ENCODE data around the gene STARD3. TPM values are rescaled to one million over a fixed set of nuclear protein-coding genes. Genes with fewer than 3 reads are reported as not detected.

Gene STARD3
- total and polyA plus RNA-seq, 9 of the 15 experiments (the other 6 are each of a cell fraction or from before 2014, with no cell fraction given), result 0.63 to 87.0 (median 46.0) TPM

GRCh38 chr17:39639043-39639442 lies 2.1 kb downstream of the STARD3 start:
- H3K9ac ChIP-seq (ENCODE audit: insufficient read depth in 1 of 2, low read depth in 2 of 2, low read length in 2 of 2), result no peak overlapping the region; a peak in 1 of 4 replicates
- H3K9me1 ChIP-seq (ENCODE audit: control insufficient read depth, insufficient read depth, low read length), result no peaks in the 10 kb centered on the region
- in situ Hi-C loops (cut with MboI), result no loop called here
- TF ChIP-seq NFIX (CRISPR knock-in tag; IDR thresholded peaks at IDR 0.05; ENCODE audit: low read depth) (peak; percentile 70), NFIC (IDR thresholded peaks at IDR 0.05) (peak; percentile 95), EP400 (IDR thresholded peaks at IDR 0.05) (no peak)
- ChIA-PET POLR2A (interaction anchor here (0.6 to 1.9 kb wide), 4 partner anchors 11 to 995 kb away, joined by 3 to 7 read pairs (median 5); no protein-coding TSS in a partner anchor), CTCF (ENCODE audit: low intra/inter-chr PET ratio) (no interaction called here)
- BruUV-seq (replicated peaks), result no TSS peak
- FAIRE-seq (no peak), ATAC-seq (no peak), DNase-seq (ENCODE audit: extremely low read depth in 1 of 4, low spot score in 3 of 4) (no peak)
- H4K20me1 ChIP-seq (replicated peaks; ENCODE audit: control insufficient read depth, insufficient read depth, low read length), result peaks cover 26% of the 10 kb centered on the region
- peak overlapping the region; percentile 94; the same call in 1 of the 2 replicates for H3K4me2 ChIP-seq (ENCODE audit: insufficient read depth, low read length)
- H3K4me1 ChIP-seq (replicated peaks in 1 of 2; ENCODE audit: control insufficient read depth in 2 of 2, insufficient read depth in 2 of 2, low read length in 2 of 2), result peaks cover 66 to 69% of the 10 kb centered on the region in 2 experiments
- H3K27ac ChIP-seq (ENCODE audit: extremely low read depth, low read depth, low read length), result no peak overlapping the region
- H3K79me2 ChIP-seq (ENCODE audit: control insufficient read depth, insufficient read depth, low read length), result peaks cover 70% of the 10 kb centered on the region
- no peaks in the 10 kb centered on the region for H3K27me3 ChIP-seq (ENCODE audit: control insufficient read depth in 2 of 2, insufficient read depth in 2 of 2, low read length in 2 of 2)
- H3K36me3 ChIP-seq (ENCODE audit: control insufficient read depth, insufficient read depth, low read length), result peaks cover 11% of the 10 kb centered on the region; the same call in 2 of the 3 replicates
- H3K9me3 ChIP-seq (replicated peaks; ENCODE audit: control insufficient read depth, insufficient read depth, low read depth, low read length), result no peaks in the 10 kb centered on the region
- H2AFZ ChIP-seq (ENCODE audit: low read depth, low read length), result no peak overlapping the region
- no peak overlapping the region for H3K4me3 ChIP-seq
- intact Hi-C loops (cut with micrococcal nuclease), result no loop called here
- WGBS (ENCODE audit: insufficient coverage, low coverage, missing lambda C conversion rate), result 54% methylated on average over 2 of the region's 2 CpGs

GRCh38 chr17:39639566-39640458 lies 2.9 kb downstream of the STARD3 start:
- no TSS peak for BruUV-seq (replicated peaks)
- Histone ChIP-seq H3K9me1 (ENCODE audit: control insufficient read depth, insufficient read depth, low read length) (no peaks in the 10 kb centered on the region), H3K4me2 (ENCODE audit: insufficient read depth, low read length) (no peak overlapping the region; the same call in 1 of the 2 replicates), H3K36me3 (ENCODE audit: control insufficient read depth, insufficient read depth, low read length) (peaks cover 11% of the 10 kb centered on the region; the same call in 2 of the 3 replicates), H3K4me3 (no peak overlapping the region), H4K20me1 (replicated peaks; ENCODE audit: control insufficient read depth, insufficient read depth, low read length) (peaks cover 26% of the 10 kb centered on the region), H3K9ac (ENCODE audit: insufficient read depth in 1 of 2, low read depth in 2 of 2, low read length in 2 of 2) (peak overlapping the region in 1 of 2 experiments; percentile 66; a peak in 2 of 4 replicates), H2AFZ (ENCODE audit: low read depth, low read length) (no peak overlapping the region), H3K27me3 (ENCODE audit: control insufficient read depth in 2 of 2, insufficient read depth in 2 of 2, low read length in 2 of 2) (no peaks in the 10 kb centered on the region), H3K4me1 (replicated peaks in 1 of 2; ENCODE audit: control insufficient read depth in 2 of 2, insufficient read depth in 2 of 2, low read length in 2 of 2) (peaks cover 69 to 72% of the 10 kb centered on the region in 2 experiments), H3K79me2 (ENCODE audit: control insufficient read depth, insufficient read depth, low read length) (peaks cover 76% of the 10 kb centered on the region), H3K9me3 (replicated peaks; ENCODE audit: control insufficient read depth, insufficient read depth, low read depth, low read length) (no peaks in the 10 kb centered on the region), H3K27ac (ENCODE audit: extremely low read depth, low read depth, low read length) (no peak overlapping the region)
- ATAC-seq (no peak), FAIRE-seq (peak; percentile 11), DNase-seq (ENCODE audit: extremely low read depth in 1 of 4, low spot score in 3 of 4) (no peak)
- intact Hi-C loops (cut with micrococcal nuclease) (no loop called here), in situ Hi-C loops (cut with MboI) (no loop called here)
- POLR2A ChIA-PET, result interaction anchor here (1.1 to 1.9 kb wide), 6 partner anchors 10 to 31 kb away, joined by 3 to 7 read pairs (median 3); no protein-coding TSS in a partner anchor
- CTCF ChIA-PET (ENCODE audit: low intra/inter-chr PET ratio), result no interaction called here
- WGBS (ENCODE audit: insufficient coverage, low coverage, missing lambda C conversion rate), result 77% methylated on average over 11 of the region's 11 CpGs
- TF ChIP-seq KDM1A (IDR thresholded peaks at IDR 0.05) (0 out of 4 replicates have a peak, but pooled peaks have one; percentile 32 to 36), TOE1 (IDR thresholded peaks at IDR 0.05; ENCODE audit: borderline replicate concordance) (no peak), TOE1 (CRISPR knock-in tag; IDR thresholded peaks at IDR 0.05; ENCODE audit: borderline replicate concordance, low read depth) (no peak), STAG1 (CRISPR knock-in tag; IDR thresholded peaks at IDR 0.05; ENCODE audit: borderline replicate concordance) (no peak), FIP1L1 (IDR thresholded peaks at IDR 0.05; ENCODE audit: low read depth, low read length, poor library complexity, severe bottlenecking) (no peak), NR2F6 (CRISPR knock-in tag; IDR thresholded peaks at IDR 0.05) (no peak), SIX5 (IDR thresholded peaks at IDR 0.05; ENCODE audit: borderline replicate concordance in 1 of 2, insufficient read depth in 1 of 2, low read depth in 1 of 2, low read length in 2 of 2) (no peak), ZBTB8A (IDR thresholded peaks at IDR 0.05; ENCODE audit: partially characterized antibody) (no peak), NCOA1 (IDR thresholded peaks at IDR 0.05; ENCODE audit: low read depth) (no peak), ARNT (IDR thresholded peaks at IDR 0.05) (no peak), KLF10 (CRISPR knock-in tag; IDR thresholded peaks at IDR 0.05) (no peak), RBM25 (IDR thresholded peaks at IDR 0.05; ENCODE audit: low read depth, low read length, severe bottlenecking) (peak; percentile 75), SIRT6 (IDR thresholded peaks at IDR 0.05; ENCODE audit: low read depth, low read length) (no peak)
